GM15510 (cell line): ENCODE results near the gene LBHD2.

Experiments
- POLR2A ChIP-seq: IDR thresholded peaks from 3 replicates; pipeline ENCODE4 v1.6.1; 2011; ENCODE audit warnings: borderline replicate concordance; ENCODE audit not compliant: insufficient read length; ENCODE audit errors: extremely low read depth

LBHD2 gene

DNA sequence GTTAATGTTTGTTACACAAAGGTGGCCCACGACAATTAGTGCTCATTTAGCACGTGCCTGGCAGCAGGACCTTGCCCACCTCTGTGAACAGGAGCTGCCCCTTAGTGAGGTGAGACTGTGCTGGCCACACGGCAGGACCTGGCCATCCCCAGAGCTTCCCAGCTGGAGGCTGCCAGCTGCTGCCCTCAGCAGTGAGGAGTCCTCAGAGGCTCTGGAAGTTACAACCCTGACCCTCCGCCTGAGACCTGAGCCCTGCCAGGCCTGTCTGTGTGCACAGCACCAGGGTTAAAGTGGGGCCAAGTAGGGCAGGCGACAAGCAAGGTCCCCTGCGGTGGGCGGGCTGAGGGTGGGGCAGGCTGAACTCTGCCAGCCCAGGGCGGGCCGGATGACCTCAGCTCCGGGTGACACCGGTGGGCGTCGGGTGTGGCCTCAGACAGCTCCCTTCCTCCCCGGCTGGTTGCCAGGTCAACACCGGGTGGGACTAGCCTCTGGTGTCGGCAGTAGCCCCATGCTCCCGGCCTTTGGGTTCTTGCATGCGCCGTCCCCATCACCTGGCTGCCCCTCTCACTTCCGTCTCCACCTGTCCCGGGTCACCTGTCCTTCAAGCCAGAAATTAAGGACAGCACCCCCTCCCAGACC is 9.2 kb upstream of the LBHD2 start:
- no peak for TF ChIP-seq POLR2A

- TF ChIP-seq POLR2A: no peak
Observed at GRCh38 chr14:103078420-103078749, 5.6 kb upstream of the LBHD2 start.

DNA sequence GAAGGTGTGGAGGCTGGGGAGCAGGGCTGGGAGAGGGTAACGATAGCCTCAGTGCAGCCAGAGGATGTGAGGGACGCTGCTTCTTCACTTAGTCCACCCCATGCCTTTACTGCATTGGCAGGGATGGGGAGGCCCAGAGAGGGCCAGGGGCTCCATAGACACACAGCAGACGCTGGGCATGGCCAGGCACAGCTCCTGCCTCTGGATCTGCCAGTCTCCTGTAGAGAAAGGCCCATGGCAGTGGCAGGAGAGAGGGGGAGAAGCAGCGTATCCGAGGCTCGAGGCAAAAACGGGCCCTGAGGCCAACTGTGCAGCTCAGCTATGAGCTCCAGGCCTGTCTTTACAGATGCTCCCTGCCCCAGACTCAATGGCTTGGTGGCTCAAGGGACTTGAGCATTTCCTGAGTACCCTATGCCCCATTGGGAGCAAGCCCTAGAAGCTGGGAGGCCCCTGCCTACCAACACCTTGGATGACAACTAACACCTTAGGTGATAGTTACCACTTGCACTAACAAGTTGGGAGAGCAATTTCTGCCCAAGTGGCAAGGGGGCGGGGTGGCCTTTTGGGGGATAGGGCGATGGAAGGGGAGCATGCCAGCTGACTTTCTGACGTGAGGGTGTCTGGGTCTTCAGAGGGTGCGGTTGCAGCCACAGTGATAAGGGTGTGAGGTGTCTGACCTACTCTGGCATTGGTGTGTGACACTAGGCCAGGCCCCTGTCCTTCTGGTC is 5.0 kb upstream of the LBHD2 start:
- TF ChIP-seq POLR2A: no peak

DNA sequence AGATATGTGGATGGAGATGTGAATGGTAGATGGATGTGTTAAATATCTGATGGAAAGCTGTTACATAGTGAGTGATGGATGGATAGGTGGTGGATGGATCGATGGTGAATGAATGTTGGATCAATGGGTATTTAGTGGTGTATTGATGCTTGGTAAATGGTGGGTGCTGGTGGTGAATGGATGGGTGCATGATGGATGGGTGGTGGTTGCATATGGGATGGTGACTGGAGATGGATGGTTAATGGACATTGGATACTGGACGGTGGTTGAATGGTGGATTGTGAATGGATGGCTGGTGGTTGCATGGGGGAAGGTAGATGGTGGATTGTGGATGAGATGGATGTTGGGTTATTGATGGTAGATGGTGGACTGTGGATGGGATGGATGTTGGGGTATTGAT is 2.1 kb upstream of the LBHD2 start:
- no peak for TF ChIP-seq POLR2A

- no peak for TF ChIP-seq POLR2A
Observed at GRCh38 chr14:103085106-103086091, 1.4 kb downstream of the LBHD2 start.

GRCh38 chr14:103086771-103087342 is 2.8 kb downstream of the LBHD2 start:
- TF ChIP-seq POLR2A: no peak

- TF ChIP-seq POLR2A: no peak
Observed at GRCh38 chr14:103087343-103087835, 3.4 kb downstream of the LBHD2 start.

GRCh38 chr14:103088921-103089320 is 4.9 kb downstream of the LBHD2 start:
- no peak for TF ChIP-seq POLR2A

GRCh38 chr14:103089386-103090335 is 5.7 kb downstream of the LBHD2 start:
- no peak for TF ChIP-seq POLR2A

DNA sequence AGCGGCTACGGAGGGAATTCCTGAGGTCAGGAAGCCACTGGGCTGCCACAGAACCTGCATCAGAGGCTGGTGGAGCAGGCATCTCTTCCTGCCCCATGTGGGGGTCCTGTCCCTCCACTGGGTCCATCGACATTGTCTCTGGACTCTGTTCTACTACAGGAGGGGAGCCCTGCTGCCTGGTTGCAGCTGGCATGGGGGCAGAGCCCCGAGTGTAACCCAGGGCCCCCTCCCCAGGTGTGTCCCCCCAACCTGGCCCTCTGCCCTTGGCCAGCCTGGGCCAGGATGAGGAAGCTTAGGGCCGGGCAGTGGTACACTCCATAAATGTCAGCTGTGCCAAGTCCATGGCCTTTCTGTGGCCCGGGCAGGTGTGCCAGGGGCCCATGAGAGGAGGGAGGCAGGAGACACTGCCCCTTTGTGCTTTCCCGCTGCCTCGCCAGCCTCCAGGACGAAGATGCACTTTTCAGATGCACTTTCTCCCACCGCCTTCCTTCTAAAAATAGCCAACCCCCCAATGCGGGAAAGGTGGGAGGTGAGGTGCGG is 6.5 kb downstream of the LBHD2 start:
- no peak for TF ChIP-seq POLR2A

DNA sequence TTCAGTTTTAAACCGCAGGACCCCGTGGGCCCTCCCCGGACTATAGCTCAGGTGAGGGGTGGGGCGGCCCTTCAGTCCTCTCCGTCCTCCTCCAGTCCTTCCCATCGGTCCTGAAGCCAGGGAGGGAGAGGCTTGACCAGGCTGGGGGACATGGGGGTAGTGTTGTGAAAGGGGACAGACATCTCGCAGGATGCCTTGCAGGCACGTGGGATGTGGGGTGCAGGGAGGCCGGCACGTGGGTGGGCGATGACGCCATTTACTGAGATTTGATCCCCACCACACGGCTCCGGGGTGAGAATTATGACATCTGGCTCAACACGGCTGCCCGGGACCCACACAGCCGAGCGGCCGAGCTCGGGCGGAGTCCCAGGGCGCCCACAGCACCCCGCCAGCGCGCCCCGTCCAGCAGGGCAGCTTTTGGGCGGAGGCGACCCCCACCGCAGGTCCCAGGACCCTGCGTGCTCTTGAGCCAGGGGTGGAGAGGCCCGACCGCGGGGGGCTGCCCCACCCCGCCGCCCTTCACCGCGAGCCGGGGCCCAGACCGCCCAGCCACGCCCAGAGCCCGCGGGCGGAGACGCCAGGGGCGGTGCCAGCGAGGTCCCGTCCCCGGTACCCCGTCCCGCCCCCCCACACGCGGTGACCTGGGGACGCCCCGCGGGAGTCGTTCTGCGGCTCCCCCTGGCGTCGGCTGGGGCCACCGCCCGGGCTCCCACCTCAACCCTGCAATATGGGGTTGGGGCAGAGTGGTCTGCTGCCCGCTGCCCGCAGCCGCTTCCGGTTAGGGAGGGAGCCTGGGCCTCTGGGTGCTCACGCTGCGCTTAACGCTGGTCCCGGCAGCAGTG is 7.3 kb downstream of the LBHD2 start:
- no peak for TF ChIP-seq POLR2A

DNA sequence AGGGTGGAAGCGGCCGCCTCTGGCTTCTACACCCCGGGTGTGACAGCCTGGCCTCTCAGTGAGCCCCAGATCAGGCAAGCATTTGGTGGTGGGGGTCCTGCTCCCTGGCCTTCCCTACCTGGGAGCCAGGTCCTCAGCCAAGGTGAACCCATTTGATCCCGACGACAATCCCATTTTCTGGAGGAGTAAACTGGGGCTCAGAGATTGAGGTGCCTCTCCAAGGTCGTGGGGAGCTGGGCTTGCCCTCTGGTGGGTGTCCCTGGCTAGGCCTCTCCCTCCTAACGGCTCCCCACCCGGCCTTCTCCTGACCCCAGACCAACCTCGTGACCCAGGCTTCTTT is 7.8 kb downstream of the LBHD2 start:
- TF ChIP-seq POLR2A: no peak
